H9 (cell line): ENCODE measurements around the gene FBXL12. TPM values are rescaled to one million over a fixed set of nuclear protein-coding genes. Genes with fewer than 3 reads are reported as not detected.

Source experiments
- DNase-seq: peaks from one replicate; pipeline ENCODE4 v3.0.0-alpha.2; 2017
- H2AFZ ChIP-seq: one replicate; pipeline ENCODE4 v1.6.1; 2013; ENCODE audit warnings: mild to moderate bottlenecking, low read length, control low read depth, moderate library complexity
- H2AK5ac ChIP-seq: 2 replicates; pipeline ENCODE4 v1.6.1; 2013; ENCODE audit warnings: low read length, control low read depth, mixed read lengths; ENCODE audit not compliant: insufficient read length
- H2BK120ac ChIP-seq: one replicate; pipeline ENCODE4 v1.6.1; 2013; ENCODE audit warnings: low read depth, mild to moderate bottlenecking, low read length, control low read depth, inconsistent platforms; ENCODE audit not compliant: poor library complexity, severe bottlenecking
- H2BK12ac ChIP-seq: 2 replicates; pipeline ENCODE4 v1.6.1; 2013; ENCODE audit warnings: low read length, control low read depth, mixed read lengths, low read depth; ENCODE audit not compliant: insufficient read length
- H2BK15ac ChIP-seq: 2 replicates; pipeline ENCODE4 v1.6.1; 2013; ENCODE audit warnings: low read depth, low read length, control low read depth
- H2BK20ac ChIP-seq: one replicate; pipeline ENCODE4 v1.6.1; 2013; ENCODE audit warnings: low read depth, mild to moderate bottlenecking, low read length, control low read depth, inconsistent platforms; ENCODE audit not compliant: poor library complexity, severe bottlenecking
- H2BK5ac ChIP-seq: 2 replicates; pipeline ENCODE4 v1.6.1; 2013; ENCODE audit warnings: low read length, control low read depth, mixed read lengths; ENCODE audit not compliant: insufficient read length
- H3K14ac ChIP-seq: 2 replicates; pipeline ENCODE4 v1.6.1; 2013; ENCODE audit warnings: low read length, control low read depth; ENCODE audit not compliant: insufficient read depth
- H3K18ac ChIP-seq: 2 replicates; pipeline ENCODE4 v1.6.1; 2013; ENCODE audit warnings: low read depth, mild to moderate bottlenecking, mixed read lengths, low read length, control low read depth; ENCODE audit not compliant: insufficient read length
- H3K23ac ChIP-seq: 2 replicates; pipeline ENCODE4 v1.6.1; 2013; ENCODE audit warnings: low read length, control low read depth, mixed read lengths, low read depth; ENCODE audit not compliant: insufficient read length
- H3K23me2 ChIP-seq: 2 replicates; pipeline ENCODE4 v1.6.1; 2013; ENCODE audit warnings: low read depth, mild to moderate bottlenecking, mixed read lengths, low read length, control low read depth; ENCODE audit not compliant: insufficient read length, poor library complexity, severe bottlenecking
- H3K27ac ChIP-seq: 2 replicates; pipeline ENCODE4 v1.5.1; 2013; ENCODE audit warnings: low read length, control low read depth, mixed read lengths, low read depth; ENCODE audit not compliant: insufficient read length
- H3K27me3 ChIP-seq: 2 replicates; pipeline ENCODE4 v1.6.1; 2013; ENCODE audit warnings: low read length, control low read depth, inconsistent platforms; ENCODE audit not compliant: insufficient read depth
- H3K4ac ChIP-seq: 2 replicates; pipeline ENCODE4 v1.6.1; 2013; ENCODE audit warnings: low read depth, mild to moderate bottlenecking, control low read depth, inconsistent platforms, low read length, moderate library complexity
- H3K4me1 ChIP-seq: 2 replicates; pipeline ENCODE4 v1.6.1; 2013; ENCODE audit warnings: low read length, control low read depth, inconsistent platforms; ENCODE audit not compliant: insufficient read depth
- H3K4me2 ChIP-seq: 2 replicates; pipeline ENCODE4 v1.6.1; 2013; ENCODE audit warnings: low read length, control low read depth, mixed read lengths; ENCODE audit not compliant: insufficient read length, insufficient read depth
- H3K56ac ChIP-seq: 2 replicates; pipeline ENCODE4 v1.6.1; 2013; ENCODE audit warnings: low read depth, mild to moderate bottlenecking, mixed read lengths, low read length, control low read depth; ENCODE audit not compliant: insufficient read length
- H3K79me1 ChIP-seq: 2 replicates; pipeline ENCODE4 v1.6.1; 2013; ENCODE audit warnings: low read depth, mild to moderate bottlenecking, moderate library complexity, low read length, control low read depth, inconsistent platforms; ENCODE audit not compliant: insufficient read depth, poor library complexity, severe bottlenecking
- H3K79me2 ChIP-seq: 2 replicates; pipeline ENCODE4 v1.6.1; 2013; ENCODE audit warnings: low read length, control low read depth, inconsistent platforms; ENCODE audit not compliant: insufficient read depth
- H3K9ac ChIP-seq: 2 replicates; pipeline ENCODE4 v1.6.1; 2013; ENCODE audit warnings: low read length, control low read depth, mixed read lengths; ENCODE audit not compliant: insufficient read length; ENCODE audit errors: extremely low read depth
- H3K9me3 ChIP-seq: one replicate; pipeline ENCODE4 v1.6.1; 2013; ENCODE audit warnings: low read depth, low read length, inconsistent platforms; ENCODE audit not compliant: control insufficient read depth
- H3T11ph ChIP-seq: one replicate; pipeline ENCODE4 v1.6.1; 2013; ENCODE audit warnings: mild to moderate bottlenecking, low read length, control low read depth, inconsistent platforms
- H4K20me1 ChIP-seq: one replicate; pipeline ENCODE4 v1.6.1; 2013; ENCODE audit not compliant: control insufficient read depth, insufficient read length, insufficient read depth
- H4K5ac ChIP-seq: 2 replicates; pipeline ENCODE4 v1.6.1; 2013; ENCODE audit warnings: low read depth, mild to moderate bottlenecking, mixed read lengths, low read length, control low read depth; ENCODE audit not compliant: insufficient read length
- H4K8ac ChIP-seq: replicated peaks from 2 replicates; pipeline ENCODE4 v1.6.1; 2013; ENCODE audit warnings: low read length, control low read depth, mixed read lengths, low read depth; ENCODE audit not compliant: insufficient read length
- H4K91ac ChIP-seq: 2 replicates; pipeline ENCODE4 v1.6.1; 2013; ENCODE audit warnings: low read depth, mild to moderate bottlenecking, moderate library complexity, mixed read lengths, low read length, control low read depth; ENCODE audit not compliant: insufficient read length
- H3K27ac Mint-ChIP-seq, 3 experiments: 2 replicates in 2 of 3; 3 replicates in 1 of 3; pipeline ENCODE4 v1.8.0; 2020 to 2021; ENCODE audit warnings: mixed read lengths in 3 of 3, mild to moderate bottlenecking in 1 of 3, moderate library complexity in 1 of 3
- H3K27me3 Mint-ChIP-seq: 2 replicates; pipeline ENCODE4 v1.8.0; 2021; ENCODE audit warnings: low read depth, mild to moderate bottlenecking, moderate library complexity, mixed read lengths
- H3K36me3 Mint-ChIP-seq, 3 experiments: 2 replicates in 2 of 3; 3 replicates in 1 of 3; pipeline ENCODE4 v1.8.0; 2020 to 2021; ENCODE audit warnings: low read depth in 3 of 3, mixed read lengths in 3 of 3; ENCODE audit not compliant: insufficient read depth in 1 of 3
- H3K4me1 Mint-ChIP-seq, 2 experiments: 2 replicates each; pipeline ENCODE4 v1.8.0; 2020; ENCODE audit warnings: mixed read lengths in 2 of 2
- H3K4me3 Mint-ChIP-seq, 2 experiments: 2 replicates in 1 of 2; 3 replicates in 1 of 2; pipeline ENCODE4 v1.8.0; 2020 to 2021; ENCODE audit warnings: mild to moderate bottlenecking in 2 of 2, mixed read lengths in 2 of 2, moderate library complexity in 1 of 2
- H3K9me3 Mint-ChIP-seq, 2 experiments: 2 replicates in 1 of 2; 3 replicates in 1 of 2; pipeline ENCODE4 v1.8.0; 2020; ENCODE audit warnings: mild to moderate bottlenecking in 2 of 2, mixed read lengths in 2 of 2, moderate library complexity in 1 of 2
- WGBS: extraction: QIAGEN DNeasy Blood & Tissue Kit; methylation state at CpG from one replicate; pipeline ENCODE4 v1.1.7; 2013; ENCODE audit warnings: missing lambda C conversion rate, low lambda C conversion rate, mixed read lengths; ENCODE audit not compliant: insufficient read length; ENCODE audit errors: extremely low coverage; 5-methylcytosine and 5-hydroxymethylcytosine counted together
- total RNA-seq: library from RNA; stranded (reverse); gene quantifications from 2 replicates; pipeline ENCODE4 v1.2.1, GENCODE V29; 2021
- TF ChIP-seq, protein P1 (sequence below): fragments of 200-600 bp; sonication (generic); conservative IDR thresholded peaks from 3 replicates; pipeline ENCODE4 v1.8.0; 2021; ENCODE audit warnings: antibody characterized with exemption, mild to moderate bottlenecking

Gene FBXL12
- total RNA-seq, 1 experiment from 2014 or later, result 31.8 TPM

DNA sequence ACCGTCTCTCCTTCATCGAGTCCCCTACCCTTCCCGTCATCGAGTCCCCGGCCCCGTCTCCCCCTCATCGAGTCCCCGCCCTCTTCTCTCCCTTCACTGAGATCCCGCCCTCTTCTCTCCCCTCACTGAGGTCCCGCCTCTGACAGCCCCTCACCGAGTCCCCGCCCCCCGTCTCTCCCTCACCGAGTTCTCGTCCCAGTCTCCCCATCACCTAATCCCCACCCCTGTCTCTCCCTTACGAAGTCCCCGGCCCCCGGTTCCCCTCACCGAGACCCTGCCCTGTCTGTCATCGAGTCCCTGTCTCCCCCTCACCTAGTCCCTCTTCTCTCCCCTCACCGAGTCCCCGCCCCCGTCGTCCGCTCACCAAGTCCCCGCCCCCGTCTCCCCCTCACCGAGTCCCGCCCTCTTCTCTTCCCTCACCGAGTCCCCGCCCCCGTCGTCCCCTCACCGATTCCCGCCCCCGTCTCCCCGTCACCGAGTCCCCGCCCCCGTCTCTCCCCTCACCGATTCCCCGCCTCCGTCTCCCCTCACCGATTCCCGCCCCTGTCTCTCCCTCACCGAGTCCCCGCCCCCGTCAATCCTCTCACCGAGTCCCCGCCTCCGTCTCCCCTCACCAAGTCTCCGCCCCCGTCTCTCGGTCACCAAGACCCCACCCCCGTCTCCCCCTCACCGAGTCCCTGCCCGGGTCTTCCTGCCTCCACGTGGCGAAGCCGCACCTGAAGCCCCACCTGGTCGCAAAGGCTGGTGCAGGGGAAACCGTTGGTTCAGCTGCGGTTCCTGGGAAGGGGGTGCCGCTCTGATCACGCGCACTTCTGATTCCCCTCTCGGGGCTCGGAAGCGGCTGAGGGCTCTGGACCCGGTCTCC lies 26.4 kb downstream of the FBXL12 start:
- no peak overlapping the region; the same call in 1 of the 2 replicates for H3K4ac ChIP-seq
- no peak overlapping the region for H4K91ac ChIP-seq
- peak overlapping the region; percentile 20 for H3K9ac ChIP-seq
- H2BK12ac ChIP-seq, result no peak overlapping the region
- no peaks in the 10 kb centered on the region for H3K79me2 ChIP-seq
- Mint-ChIP-seq H3K27me3 (no peaks in the 10 kb centered on the region; the same call in 1 of the 2 replicates), H3K4me3 (peak overlapping the region; percentile 78 to 89), H3K36me3 (peaks cover 4 to 9% (median 7%) of the 10 kb centered on the region in 3 experiments; a peak in 6 of 7 replicates), H3K9me3 (0 out of 5 replicates have a peak, but pooled peaks cover 0 to 2% of the 10 kb centered on the region in 2 experiments), H3K27ac (peak overlapping the region; percentile 92 to 95 (median 93); a peak in 6 of 7 replicates), H3K4me1 (peaks cover 29 to 37% of the 10 kb centered on the region in 2 experiments)
- H3K79me1 ChIP-seq, result no peaks in the 10 kb centered on the region
- H4K5ac ChIP-seq, result no peak overlapping the region
- no peak overlapping the region for H2BK20ac ChIP-seq
- DNase-seq, result peak; percentile 98
- no peak overlapping the region for H2BK5ac ChIP-seq
- no peak overlapping the region for H2BK15ac ChIP-seq
- H3K56ac ChIP-seq, result no peak overlapping the region
- peak overlapping the region; percentile 48 for H3K4me2 ChIP-seq
- TF ChIP-seq, protein P1, sequence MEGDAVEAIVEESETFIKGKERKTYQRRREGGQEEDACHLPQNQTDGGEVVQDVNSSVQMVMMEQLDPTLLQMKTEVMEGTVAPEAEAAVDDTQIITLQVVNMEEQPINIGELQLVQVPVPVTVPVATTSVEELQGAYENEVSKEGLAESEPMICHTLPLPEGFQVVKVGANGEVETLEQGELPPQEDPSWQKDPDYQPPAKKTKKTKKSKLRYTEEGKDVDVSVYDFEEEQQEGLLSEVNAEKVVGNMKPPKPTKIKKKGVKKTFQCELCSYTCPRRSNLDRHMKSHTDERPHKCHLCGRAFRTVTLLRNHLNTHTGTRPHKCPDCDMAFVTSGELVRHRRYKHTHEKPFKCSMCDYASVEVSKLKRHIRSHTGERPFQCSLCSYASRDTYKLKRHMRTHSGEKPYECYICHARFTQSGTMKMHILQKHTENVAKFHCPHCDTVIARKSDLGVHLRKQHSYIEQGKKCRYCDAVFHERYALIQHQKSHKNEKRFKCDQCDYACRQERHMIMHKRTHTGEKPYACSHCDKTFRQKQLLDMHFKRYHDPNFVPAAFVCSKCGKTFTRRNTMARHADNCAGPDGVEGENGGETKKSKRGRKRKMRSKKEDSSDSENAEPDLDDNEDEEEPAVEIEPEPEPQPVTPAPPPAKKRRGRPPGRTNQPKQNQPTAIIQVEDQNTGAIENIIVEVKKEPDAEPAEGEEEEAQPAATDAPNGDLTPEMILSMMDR, result no peak; the same call in 2 of the 3 replicates
- peak overlapping the region; percentile 48; the same call in 1 of the 2 replicates for H3K14ac ChIP-seq
- H3K23ac ChIP-seq, result no peak overlapping the region
- no peaks in the 10 kb centered on the region for H3K23me2 ChIP-seq
- WGBS, result no CpG with 5 or more reads among the region's 70 CpGs
- H3K18ac ChIP-seq, result peak overlapping the region; percentile 16
- H2AFZ ChIP-seq, result no peak overlapping the region
- no peak overlapping the region for H4K8ac ChIP-seq
- H3K4me1 ChIP-seq, result no peaks in the 10 kb centered on the region; the same call in 1 of the 2 replicates
- no peaks in the 10 kb centered on the region for H4K20me1 ChIP-seq
- H2AK5ac ChIP-seq, result no peak overlapping the region
- H2BK120ac ChIP-seq, result no peak overlapping the region
- no peak overlapping the region for H3K27ac ChIP-seq
- no peaks in the 10 kb centered on the region for H3K27me3 ChIP-seq
- H3K9me3 ChIP-seq, result no peaks in the 10 kb centered on the region
- H3T11ph ChIP-seq, result no peak overlapping the region
